ENCODE measurements around the gene CADM2.

The CADM2 gene

DNA sequence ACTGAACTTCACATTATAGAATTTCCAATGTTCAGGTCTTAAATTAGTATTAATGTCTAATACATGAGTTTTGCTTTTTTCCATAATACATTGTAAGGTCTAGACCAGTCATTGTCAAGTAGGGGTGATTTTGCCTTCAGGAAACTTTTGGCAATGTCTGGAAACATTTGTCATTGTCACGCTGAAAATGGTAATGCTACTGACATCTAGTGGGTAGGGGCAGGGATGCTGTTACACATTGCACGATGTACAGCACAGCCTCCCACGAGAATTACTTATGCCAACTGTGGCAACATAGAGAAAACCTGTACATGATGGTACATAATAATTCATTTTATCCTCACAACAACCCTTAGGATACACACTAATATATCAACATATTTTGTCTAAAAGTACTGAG is 384.1 kb downstream of the CADM2 start:
- DNase-seq, result no peak

DNA sequence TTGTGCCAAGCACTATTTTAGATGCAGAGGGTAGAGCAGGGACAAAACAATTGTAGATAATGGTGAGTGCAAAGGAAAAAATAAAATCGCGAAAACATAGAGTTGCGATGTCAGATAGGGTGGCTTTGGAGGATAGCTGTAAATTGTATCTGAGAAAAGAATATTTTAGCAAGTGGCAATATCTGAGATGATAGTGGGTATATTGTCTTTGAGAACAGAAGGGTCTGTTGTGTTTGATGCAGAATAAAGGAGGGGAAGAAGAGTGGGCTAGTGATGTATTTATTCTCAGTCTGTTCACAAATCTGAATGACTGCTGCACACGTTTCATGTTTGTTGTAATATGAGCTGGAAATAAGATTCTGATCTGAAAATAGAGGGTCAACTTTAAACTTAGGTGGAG is 396.8 kb downstream of the CADM2 start:
- DNase-seq, result no peak

DNA sequence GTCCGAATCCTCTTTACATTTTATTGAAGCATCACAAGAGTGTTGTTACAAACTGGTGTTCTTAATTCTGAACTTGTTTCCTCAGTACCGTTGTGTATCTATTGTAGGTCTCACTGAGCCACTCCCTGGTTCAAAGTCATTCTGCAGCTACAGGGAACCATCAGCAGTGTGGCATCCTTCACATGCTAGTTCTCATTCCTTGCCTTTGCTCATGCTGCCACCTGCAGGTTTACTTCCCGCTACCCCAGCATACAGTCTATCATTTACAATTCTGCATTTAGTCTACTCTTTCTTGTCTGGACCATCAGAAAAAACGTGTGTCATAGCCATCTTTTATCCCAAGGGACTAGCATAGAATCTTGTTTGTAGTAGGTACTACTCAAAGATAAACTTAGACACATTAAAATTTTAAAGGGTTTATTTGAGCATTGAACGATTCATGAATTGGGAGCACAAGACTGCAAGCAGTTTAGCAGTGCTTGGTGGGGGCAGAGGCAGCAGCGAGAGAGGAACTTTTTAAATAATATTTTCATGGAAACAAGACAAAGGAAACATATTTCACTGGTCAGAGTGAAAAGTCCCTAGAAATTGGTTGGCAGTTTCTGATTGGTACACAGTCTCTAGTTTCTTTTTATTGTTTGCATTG is 402.1 kb downstream of the CADM2 start:
- peak; percentile 3 for DNase-seq

DNA sequence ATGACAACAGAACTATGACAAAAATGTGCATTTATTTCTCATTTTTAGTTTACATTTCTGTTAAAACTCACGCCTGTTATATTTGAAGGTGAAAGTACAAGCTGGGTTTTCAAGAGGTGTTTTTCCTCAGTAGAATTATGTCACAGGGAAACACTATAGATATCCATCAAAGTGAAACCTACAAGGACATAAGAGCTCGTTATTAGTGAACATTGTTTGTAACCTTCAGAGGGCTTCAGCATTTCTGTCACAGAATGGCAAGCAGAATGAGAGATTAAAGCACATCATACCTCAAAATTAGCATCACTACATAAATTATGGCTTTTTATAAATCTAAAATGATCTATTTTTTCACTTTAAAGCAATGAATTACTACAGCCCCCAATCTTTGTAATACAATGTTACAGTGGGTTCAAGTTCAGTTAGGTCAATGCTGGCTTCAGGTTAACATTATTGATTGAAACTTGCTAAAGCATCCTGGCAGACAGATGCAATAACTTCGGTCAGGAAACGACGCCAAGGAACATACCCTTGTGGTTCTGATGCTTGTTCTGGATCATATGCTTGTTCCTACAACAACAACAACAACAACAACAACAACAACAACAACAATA is 405.6 kb downstream of the CADM2 start:
- no peak for DNase-seq

DNA sequence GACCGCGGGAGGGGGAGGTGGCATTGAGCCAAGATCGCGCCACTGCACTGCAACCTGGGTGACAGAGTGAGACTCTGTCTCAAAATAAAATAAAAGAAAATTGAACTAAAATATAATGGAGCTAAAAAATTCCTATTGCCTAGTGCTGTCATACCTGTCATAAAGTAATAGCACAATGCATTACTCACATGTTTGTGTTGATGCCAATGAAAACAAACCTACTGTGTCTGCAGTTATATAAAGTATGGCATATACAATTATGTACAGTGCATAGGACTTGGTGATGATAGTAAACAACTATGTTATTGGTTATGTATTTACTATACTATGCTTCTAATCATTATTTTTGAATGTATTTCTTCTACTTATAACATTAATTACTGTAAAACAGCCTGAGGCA is 411.6 kb downstream of the CADM2 start:
- no peak for DNase-seq

DNA sequence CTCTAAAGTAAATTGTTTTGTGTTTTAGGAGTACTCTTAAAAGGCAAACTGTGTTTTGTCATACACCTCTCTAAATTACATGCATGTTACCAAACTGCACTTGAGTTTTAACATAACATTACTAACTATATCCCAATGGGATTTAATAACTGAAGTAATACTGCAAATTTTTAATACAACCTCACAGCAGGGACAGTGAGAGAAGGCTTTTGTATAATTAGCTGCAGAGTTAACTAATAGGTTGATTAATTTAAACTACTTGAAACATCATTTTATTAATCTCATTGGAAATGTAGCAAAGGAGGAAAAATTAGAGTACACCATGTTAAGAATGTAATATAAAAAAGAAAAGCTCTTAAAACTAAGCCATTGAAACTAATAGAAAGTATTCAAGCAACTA is 417.3 kb downstream of the CADM2 start:
- no peak for DNase-seq

DNA sequence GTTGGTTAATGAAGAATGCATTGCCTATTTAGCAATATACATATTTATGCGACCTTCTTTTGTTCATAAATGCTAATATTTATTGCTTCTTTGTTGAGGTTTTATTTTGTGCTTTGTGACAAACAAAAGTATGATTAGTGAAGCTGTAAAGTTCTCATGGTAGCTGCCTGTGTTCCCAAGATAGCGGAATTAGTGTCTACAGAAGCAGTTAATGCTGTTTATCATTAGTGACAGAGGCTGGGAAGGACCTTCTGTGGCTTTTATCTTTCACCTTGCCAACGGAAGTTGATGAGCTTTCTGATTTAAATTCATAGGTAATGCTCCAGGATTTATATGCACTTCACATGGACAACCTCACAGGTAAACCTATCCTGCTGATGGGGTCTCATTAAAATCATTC is 418.3 kb downstream of the CADM2 start:
- DNase-seq, result no peak

DNA sequence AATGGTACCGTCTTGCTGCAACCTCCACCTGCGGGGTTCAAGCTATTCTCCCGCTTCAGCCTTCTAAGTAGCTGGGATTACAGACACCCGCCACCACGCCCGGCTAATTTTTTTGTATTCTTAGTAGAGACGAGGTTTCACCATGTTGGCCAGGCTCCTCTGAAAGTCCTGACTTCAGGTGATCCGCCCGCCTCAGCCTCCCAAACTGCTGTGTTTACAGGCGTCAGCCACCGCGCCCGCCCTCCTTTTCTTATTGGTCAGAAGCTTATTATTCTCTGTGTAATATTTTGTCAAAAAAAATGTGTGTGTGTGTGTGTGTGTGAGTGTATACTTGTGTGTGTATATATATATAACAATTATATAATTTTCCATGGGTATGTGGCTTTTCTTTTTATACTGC is 425.6 kb downstream of the CADM2 start:
- DNase-seq, result no peak

DNA sequence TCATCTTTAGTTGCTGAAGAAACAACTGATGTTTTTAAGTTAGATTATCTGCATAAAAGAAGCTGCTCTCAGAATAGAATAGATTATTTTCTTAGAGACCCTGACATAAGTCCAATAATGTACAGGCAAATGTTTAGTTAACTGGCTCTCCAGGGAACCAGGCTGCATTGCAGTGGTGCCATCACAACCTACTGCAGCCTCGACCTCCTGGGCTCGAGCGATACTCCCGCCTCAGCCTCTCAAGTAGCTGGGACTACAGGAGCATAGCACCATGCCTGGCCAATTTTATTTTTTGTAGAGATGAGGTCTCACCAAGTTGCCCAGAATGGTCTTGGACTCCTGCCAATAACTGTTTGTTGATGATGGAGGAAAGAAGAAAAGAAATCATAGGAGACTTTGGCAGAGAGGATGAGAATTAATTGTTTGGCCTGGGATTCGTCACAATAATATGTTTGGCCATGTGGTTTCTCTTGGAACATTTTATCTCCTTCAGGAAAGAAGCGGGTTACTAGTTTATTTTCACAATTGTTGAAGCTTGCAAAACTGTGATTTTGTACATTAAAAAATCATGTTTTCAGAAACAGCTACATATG is 429.2 kb downstream of the CADM2 start:
- no peak for DNase-seq

DNA sequence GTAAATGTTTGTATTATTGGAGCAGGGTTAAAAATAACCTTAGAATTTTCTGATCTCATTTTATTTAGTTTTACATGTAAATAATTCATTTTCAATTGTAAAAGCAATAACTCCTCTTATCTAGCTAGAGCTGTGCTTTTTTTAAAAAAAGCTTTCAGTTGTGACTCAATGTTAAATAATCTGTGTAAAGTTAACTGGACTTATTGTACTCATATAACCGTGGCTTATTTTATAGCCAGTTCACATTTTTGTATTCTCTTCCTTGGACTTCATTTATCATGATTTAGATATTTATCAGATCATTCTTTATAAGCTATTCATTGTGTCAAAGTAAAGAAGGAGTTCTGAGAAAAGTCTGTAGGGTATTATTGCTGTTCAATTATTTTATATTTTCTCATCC is 435.6 kb downstream of the CADM2 start:
- DNase-seq, result no peak

DNA sequence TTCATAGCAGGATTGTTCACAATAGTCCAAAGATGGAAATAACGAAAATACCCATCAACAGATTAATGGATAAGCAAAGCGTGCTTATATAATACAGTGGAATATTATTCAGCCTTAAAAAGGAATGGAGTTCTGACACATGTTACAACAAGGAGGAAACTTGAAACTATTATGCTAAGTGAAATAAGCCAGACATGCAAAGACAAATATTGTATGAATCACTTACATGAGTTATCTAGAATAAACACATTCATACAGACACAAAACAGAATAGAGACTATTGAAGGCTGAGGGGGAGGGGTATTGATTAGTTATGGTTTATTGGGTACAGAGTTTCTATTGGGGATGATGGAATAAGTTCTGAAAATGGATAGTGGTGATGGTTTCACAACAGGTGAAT is 438.6 kb downstream of the CADM2 start:
- DNase-seq, result no peak

DNA sequence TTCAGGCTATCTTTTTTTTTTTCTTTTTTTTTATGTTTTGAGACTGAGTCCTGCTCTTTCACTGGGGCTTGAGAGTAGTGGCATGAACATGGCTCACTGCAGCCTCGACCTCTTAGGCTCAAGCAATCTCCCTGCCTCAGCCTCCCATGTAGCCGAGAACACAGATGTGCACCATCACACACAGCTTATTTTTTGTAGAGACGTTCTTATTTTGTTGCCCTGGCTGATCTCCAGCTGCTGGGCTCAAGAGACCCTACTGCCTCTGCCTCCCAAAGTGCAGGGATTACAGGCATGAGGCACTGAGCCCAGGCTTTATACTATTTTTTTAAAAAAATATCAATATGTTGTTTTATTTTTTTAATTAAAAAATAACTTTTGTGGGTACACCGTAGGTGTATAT is 467.3 kb downstream of the CADM2 start:
- no peak for DNase-seq

DNA sequence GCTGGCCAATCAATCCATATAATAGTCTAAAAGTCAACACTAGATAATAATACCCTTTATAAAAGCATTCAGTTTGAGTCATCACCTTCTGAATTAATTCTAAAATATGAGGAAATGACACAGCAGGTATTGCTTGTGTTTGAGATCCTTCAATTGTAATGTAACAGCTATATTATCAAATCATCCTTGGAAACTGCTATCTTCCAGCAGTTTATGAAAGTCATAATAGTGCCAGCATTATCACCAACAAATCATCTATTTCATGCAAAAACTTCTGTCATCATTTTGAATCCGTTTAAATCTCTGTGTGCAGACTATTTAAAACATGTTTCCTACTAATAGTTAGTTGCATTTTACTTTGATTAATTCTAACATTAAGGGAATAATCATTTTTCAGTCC is 468.7 kb downstream of the CADM2 start:
- DNase-seq, result no peak

DNA sequence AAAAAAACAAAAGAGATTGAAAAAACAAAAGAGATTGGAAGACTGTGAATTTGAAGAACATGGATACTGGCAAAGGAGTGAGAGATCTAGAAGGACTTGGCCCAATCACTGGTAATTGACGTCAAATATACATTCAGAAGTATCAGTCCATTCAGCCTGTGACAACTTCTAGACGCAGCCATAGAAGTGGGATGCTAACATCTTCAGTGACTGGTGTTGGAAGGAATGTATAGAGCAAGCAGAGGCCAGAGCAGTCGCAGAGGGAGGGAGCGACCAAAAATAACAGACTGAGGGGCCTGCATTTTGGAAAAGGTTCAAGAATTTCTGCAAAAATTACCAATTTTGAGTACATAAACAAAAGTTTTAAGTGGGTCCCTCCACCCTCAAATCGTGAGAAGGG is 473.3 kb downstream of the CADM2 start:
- DNase-seq, result no peak

DNA sequence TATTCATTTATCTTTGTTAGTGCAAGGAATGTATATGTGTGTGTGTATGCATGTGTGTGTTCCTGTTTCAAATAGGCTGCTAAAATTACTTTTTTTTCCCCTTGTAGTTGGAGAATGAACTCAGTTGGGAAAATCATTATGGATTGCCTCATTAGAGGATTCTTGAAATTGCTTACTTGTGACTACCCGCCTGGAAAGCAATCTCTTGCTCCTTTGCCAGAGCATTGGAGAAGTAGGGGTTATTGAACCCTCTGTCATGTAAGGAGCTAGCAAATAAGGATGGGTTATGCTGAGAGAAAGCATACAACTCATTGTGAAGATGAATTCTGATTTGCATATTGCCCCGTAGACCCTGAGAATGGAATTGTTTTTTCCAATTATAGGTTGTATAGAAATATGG is 474.5 kb downstream of the CADM2 start:
- no peak for DNase-seq

DNA sequence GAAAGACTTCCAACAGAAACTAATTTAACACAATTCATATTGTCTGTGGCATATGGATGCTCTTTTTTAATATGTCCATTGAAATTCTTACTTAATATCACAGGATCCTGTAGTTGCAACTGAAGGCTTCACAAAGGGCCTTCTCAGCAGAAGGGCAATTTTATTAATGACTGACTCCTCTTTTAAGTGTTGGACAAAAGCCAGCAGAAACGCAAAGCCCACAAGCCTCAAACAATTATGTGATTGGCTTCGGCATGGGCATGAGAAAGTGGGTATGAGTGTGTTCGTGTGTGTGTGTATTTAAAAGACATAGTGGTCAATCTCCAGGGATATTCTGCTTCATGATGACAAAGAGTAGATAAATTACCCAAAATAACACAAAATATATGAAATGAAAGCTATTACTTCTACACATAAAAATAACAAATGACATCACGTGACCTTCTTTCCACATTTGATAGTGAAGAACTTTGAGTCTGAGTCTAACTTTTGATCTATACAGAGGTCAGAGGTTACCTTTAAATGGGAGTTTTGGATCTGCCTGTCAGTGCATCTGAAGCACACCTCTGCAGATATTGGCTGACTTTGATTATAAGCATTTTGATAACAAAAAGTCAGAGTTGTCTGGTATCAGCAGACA is 496.9 kb downstream of the CADM2 start:
- no peak for DNase-seq

DNA sequence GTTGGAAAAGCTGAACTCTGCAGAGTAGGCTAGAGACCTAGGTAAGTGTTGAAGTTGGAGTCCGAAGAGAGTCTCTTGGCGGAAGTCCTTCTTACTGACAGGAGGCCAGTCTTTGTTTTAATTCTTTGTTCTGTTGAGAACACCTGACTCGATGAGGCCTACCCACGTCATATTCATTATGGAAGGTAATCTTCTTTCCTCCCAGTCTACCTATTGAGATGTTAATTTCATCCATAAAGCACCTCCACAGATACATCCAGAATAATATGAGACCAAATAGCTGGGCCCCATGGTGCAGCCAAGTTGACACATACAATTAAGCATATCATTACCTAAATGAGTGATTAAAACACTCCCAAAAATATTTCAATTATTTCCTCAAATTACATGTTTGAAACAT is 515.5 kb downstream of the CADM2 start:
- DNase-seq, result no peak

DNA sequence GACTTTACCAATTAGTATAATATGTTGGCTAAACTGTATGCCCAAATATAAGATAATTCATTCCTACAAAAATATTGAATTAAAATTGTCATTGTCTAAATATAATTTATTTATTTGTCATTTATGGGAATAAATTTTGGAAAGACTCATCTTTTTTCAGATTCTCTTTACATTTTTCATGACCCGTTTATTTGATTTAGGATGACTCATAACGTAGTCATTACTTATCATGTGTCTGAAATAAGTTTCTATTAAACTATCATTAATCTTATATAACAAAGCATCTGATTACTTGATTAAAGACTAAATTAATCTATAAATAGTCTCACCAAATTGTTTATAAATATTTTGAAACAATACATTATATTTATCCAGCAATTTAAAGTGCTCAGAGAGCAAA is 516.6 kb downstream of the CADM2 start:
- no peak for DNase-seq

DNA sequence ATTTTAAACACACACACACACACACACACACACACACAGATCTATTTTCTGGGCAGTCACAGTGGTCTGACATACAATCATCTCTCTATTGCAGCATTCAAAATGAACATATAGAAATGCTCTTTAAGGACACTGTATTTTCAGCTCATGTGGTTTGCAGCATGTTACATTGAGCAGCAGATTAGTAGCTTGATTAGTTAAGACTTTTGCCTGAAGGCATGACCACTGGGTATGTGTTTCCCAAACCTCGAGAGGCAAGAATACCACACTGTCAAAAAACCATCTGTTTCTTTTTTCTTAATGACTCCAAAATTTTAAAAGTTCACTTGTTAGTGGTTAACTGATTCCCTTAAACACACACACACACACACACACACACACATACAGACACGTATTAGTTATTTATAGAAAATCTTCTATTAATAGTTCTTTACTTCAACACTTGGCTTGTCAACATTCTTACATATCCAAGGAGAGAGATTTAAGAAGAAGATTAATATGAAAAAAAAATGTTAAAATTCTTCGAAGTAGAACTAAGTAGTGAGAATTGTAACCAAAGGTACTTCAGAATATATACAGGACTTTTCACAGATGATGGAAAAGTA is 518.2 kb downstream of the CADM2 start:
- no peak for DNase-seq

DNA sequence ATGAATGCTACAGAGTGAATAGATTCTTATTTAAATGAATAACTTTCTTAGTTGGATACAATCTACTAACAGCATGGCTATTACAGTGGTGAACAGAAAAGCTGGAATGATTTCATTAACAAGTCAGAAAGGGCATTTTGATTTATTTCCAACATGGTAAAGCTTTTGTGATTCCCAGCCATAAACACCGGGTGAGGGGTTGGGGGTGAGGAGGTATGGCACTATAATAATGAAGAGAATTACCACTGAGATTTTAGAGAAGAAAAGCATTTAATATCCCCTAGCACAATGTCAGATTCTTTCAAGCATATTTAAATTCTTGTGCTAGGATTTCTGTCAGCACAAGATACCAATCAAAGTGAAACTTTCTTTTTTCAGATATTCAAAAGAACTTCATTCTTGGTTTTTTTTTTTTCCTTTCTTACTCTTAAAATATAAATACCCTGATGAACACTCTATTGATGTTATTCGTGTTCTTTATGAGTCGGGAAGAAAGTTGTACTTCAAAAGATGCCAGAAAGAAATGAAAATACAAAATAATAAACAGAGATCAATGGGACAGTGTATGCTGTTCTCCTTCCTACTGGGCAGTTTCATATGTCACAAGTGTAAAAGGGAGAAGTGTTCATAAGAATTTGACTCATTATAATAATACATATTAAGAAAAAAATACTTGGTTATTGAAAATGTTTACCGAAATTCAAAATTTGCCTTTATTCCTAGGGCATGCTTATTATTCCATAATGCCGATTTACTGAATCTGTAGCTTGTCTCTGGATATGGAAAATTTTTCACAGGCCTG is 522.8 kb downstream of the CADM2 start:
- DNase-seq, result no peak

DNA sequence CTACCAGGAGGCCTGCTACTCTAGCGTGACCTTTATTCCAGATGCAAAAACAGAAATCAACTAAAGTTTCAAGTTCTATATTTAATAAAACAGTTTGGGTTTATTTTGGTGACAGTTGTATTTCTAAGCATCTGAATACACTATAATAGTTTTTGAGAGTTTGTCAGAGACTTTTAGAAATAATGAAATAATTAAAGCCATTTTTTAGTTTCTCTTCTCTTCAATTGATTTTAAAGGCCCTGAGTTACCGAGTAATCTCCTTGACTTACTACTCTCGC is 523.4 kb downstream of the CADM2 start:
- DNase-seq, result no peak

DNA sequence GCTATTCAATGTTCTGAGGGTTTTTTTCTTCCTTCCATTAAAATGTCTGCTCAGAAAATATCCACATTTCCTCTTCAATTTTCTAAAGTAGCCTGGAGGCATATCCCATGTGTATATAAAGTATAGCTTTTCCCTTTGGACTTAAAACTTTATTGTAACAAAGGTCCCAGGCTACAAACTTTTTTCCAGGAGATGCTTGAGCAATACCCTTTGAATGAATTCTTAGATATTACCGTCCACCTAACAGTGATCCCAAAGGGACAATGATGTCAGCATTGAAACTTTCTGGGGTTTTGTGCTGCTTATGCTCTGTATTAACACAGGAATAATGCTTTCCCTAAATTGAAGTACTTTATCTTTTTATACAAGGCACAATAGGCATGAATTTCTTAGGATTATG is 525.2 kb downstream of the CADM2 start:
- no peak for DNase-seq

DNA sequence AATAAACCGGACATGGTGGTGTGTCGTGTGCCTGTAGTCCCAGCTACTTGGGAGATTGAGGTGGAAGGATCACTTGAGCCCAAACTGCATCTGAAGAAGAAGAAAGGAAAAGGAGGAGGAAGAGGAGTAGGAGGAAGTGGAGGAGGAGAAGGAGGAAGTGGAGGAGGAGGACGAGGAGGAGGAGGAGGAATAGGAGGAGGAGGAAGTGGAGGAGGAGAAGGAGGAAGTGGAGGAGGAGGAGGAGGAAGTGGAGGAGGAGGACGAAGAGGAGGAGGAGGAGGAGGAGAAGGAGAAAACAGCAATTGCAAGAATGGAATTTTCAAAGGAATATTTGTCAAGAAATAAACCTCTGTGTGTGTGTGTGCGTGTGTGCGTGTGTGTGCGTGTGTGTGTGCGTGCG is 528.6 kb downstream of the CADM2 start:
- DNase-seq, result no peak

Measured in DMS 273 treated with DMSO at 0.1 percent for 48 hours (cell line).